ENCODE data around the gene PIK3C2G.

The PIK3C2G gene

GRCh38 chr12:18382236-18382885, 121.0 kb downstream of the PIK3C2G start:
- H3K27me3 ChIP-seq (replicated peaks in 2 of 5; ENCODE audit: control insufficient read depth in 4 of 5, insufficient read depth in 5 of 5, low read length in 4 of 5) = no peaks in the 10 kb centered on the region
- H3K4me1 ChIP-seq (ENCODE audit: control extremely low read depth in 1 of 4, control insufficient read depth in 4 of 4, insufficient read depth in 4 of 4, low read length in 3 of 4) = no peaks in the 10 kb centered on the region
- WGBS (ENCODE audit: insufficient coverage) = 100% methylated on average over 2 of the region's 4 CpGs
- no peak overlapping the region for H3K27ac ChIP-seq (ENCODE audit: insufficient read depth in 1 of 2, low read depth in 1 of 2, low read length in 2 of 2, poor library complexity in 1 of 2, severe bottlenecking in 2 of 2)
- no peak for DNase-seq
- H3K9me3 ChIP-seq (ENCODE audit: control extremely low read depth in 1 of 5, control insufficient read depth in 4 of 5, insufficient read depth in 2 of 5, low read depth in 1 of 5, low read length in 4 of 5) = no peaks in the 10 kb centered on the region
- CTCF ChIA-PET = no interaction called here
- no peaks in the 10 kb centered on the region for H3K36me3 ChIP-seq (ENCODE audit: control insufficient read depth in 4 of 4, insufficient read depth in 4 of 4, low read length in 3 of 4)
- H3K4me3 ChIP-seq (ENCODE audit: control insufficient read depth in 1 of 7, extremely low read depth in 1 of 7, insufficient read depth in 4 of 7, low read depth in 2 of 7, low read length in 6 of 7) = no peak overlapping the region
- POLR2A ChIA-PET = no interaction called here

- POLR2A ChIA-PET = no interaction called here
- 92% methylated on average over 3 of the region's 4 CpGs for WGBS (ENCODE audit: insufficient coverage)
- Histone ChIP-seq H3K36me3 (ENCODE audit: control insufficient read depth in 4 of 4, insufficient read depth in 4 of 4, low read length in 3 of 4) (no peaks in the 10 kb centered on the region), H3K27me3 (replicated peaks in 2 of 5; ENCODE audit: control insufficient read depth in 4 of 5, insufficient read depth in 5 of 5, low read length in 4 of 5) (no peaks in the 10 kb centered on the region), H3K9me3 (ENCODE audit: control extremely low read depth in 1 of 5, control insufficient read depth in 4 of 5, insufficient read depth in 2 of 5, low read depth in 1 of 5, low read length in 4 of 5) (no peaks in the 10 kb centered on the region), H3K27ac (ENCODE audit: insufficient read depth in 1 of 2, low read depth in 1 of 2, low read length in 2 of 2, poor library complexity in 1 of 2, severe bottlenecking in 2 of 2) (no peak overlapping the region), H3K4me3 (ENCODE audit: control insufficient read depth in 1 of 7, extremely low read depth in 1 of 7, insufficient read depth in 4 of 7, low read depth in 2 of 7, low read length in 6 of 7) (no peak overlapping the region), H3K4me1 (ENCODE audit: control extremely low read depth in 1 of 4, control insufficient read depth in 4 of 4, insufficient read depth in 4 of 4, low read length in 3 of 4) (no peaks in the 10 kb centered on the region)
- CTCF ChIA-PET = no interaction called here
- no peak for DNase-seq
Observed at GRCh38 chr12:18383203-18383602, 121.9 kb downstream of the PIK3C2G start.

- Histone ChIP-seq H3K9me3 (ENCODE audit: control extremely low read depth in 1 of 5, control insufficient read depth in 4 of 5, insufficient read depth in 2 of 5, low read depth in 1 of 5, low read length in 4 of 5) (no peaks in the 10 kb centered on the region), H3K27ac (ENCODE audit: insufficient read depth in 1 of 2, low read depth in 1 of 2, low read length in 2 of 2, poor library complexity in 1 of 2, severe bottlenecking in 2 of 2) (no peak overlapping the region), H3K36me3 (ENCODE audit: control insufficient read depth in 4 of 4, insufficient read depth in 4 of 4, low read length in 3 of 4) (no peaks in the 10 kb centered on the region), H3K4me3 (ENCODE audit: control insufficient read depth in 1 of 7, extremely low read depth in 1 of 7, insufficient read depth in 4 of 7, low read depth in 2 of 7, low read length in 6 of 7) (no peak overlapping the region), H3K27me3 (replicated peaks in 2 of 5; ENCODE audit: control insufficient read depth in 4 of 5, insufficient read depth in 5 of 5, low read length in 4 of 5) (no peaks in the 10 kb centered on the region), H3K4me1 (ENCODE audit: control extremely low read depth in 1 of 4, control insufficient read depth in 4 of 4, insufficient read depth in 4 of 4, low read length in 3 of 4) (no peaks in the 10 kb centered on the region)
- ChIA-PET POLR2A (no interaction called here), CTCF (no interaction called here)
- DNase-seq = no peak
- WGBS (ENCODE audit: insufficient coverage) = 88% methylated on average over 3 of the region's 6 CpGs
Observed at GRCh38 chr12:18387706-18388105, 126.4 kb downstream of the PIK3C2G start.

- no CpG with 5 or more reads among the region's 4 CpGs for WGBS (ENCODE audit: insufficient coverage)
- Histone ChIP-seq H3K4me1 (ENCODE audit: control extremely low read depth in 1 of 4, control insufficient read depth in 4 of 4, insufficient read depth in 4 of 4, low read length in 3 of 4) (no peaks in the 10 kb centered on the region), H3K27me3 (replicated peaks in 2 of 5; ENCODE audit: control insufficient read depth in 4 of 5, insufficient read depth in 5 of 5, low read length in 4 of 5) (no peaks in the 10 kb centered on the region), H3K4me3 (ENCODE audit: control insufficient read depth in 1 of 7, extremely low read depth in 1 of 7, insufficient read depth in 4 of 7, low read depth in 2 of 7, low read length in 6 of 7) (no peak overlapping the region), H3K36me3 (ENCODE audit: control insufficient read depth in 4 of 4, insufficient read depth in 4 of 4, low read length in 3 of 4) (no peaks in the 10 kb centered on the region), H3K9me3 (ENCODE audit: control extremely low read depth in 1 of 5, control insufficient read depth in 4 of 5, insufficient read depth in 2 of 5, low read depth in 1 of 5, low read length in 4 of 5) (no peaks in the 10 kb centered on the region), H3K27ac (ENCODE audit: insufficient read depth in 1 of 2, low read depth in 1 of 2, low read length in 2 of 2, poor library complexity in 1 of 2, severe bottlenecking in 2 of 2) (no peak overlapping the region)
- CTCF ChIA-PET = no interaction called here
- DNase-seq = no peak
- POLR2A ChIA-PET = no interaction called here
Observed at GRCh38 chr12:18389820-18390219, 128.5 kb downstream of the PIK3C2G start.

- H3K27me3 ChIP-seq (replicated peaks in 2 of 5; ENCODE audit: control insufficient read depth in 4 of 5, insufficient read depth in 5 of 5, low read length in 4 of 5) = no peaks in the 10 kb centered on the region
- H3K9me3 ChIP-seq (ENCODE audit: control extremely low read depth in 1 of 5, control insufficient read depth in 4 of 5, insufficient read depth in 2 of 5, low read depth in 1 of 5, low read length in 4 of 5) = no peaks in the 10 kb centered on the region
- H3K36me3 ChIP-seq (ENCODE audit: control insufficient read depth in 4 of 4, insufficient read depth in 4 of 4, low read length in 3 of 4) = no peaks in the 10 kb centered on the region
- ChIA-PET POLR2A (no interaction called here), CTCF (no interaction called here)
- WGBS (ENCODE audit: insufficient coverage) = no CpG with 5 or more reads among the region's 2 CpGs
- no peaks in the 10 kb centered on the region for H3K4me1 ChIP-seq (ENCODE audit: control extremely low read depth in 1 of 4, control insufficient read depth in 4 of 4, insufficient read depth in 4 of 4, low read length in 3 of 4)
- H3K4me3 ChIP-seq (ENCODE audit: control insufficient read depth in 1 of 7, extremely low read depth in 1 of 7, insufficient read depth in 4 of 7, low read depth in 2 of 7, low read length in 6 of 7) = no peak overlapping the region
- no peak overlapping the region for H3K27ac ChIP-seq (ENCODE audit: insufficient read depth in 1 of 2, low read depth in 1 of 2, low read length in 2 of 2, poor library complexity in 1 of 2, severe bottlenecking in 2 of 2)
- DNase-seq = no peak
Observed at GRCh38 chr12:18391151-18391550, 129.8 kb downstream of the PIK3C2G start.

- Histone ChIP-seq H3K4me1 (ENCODE audit: control extremely low read depth in 1 of 4, control insufficient read depth in 4 of 4, insufficient read depth in 4 of 4, low read length in 3 of 4) (no peaks in the 10 kb centered on the region), H3K27ac (ENCODE audit: insufficient read depth in 1 of 2, low read depth in 1 of 2, low read length in 2 of 2, poor library complexity in 1 of 2, severe bottlenecking in 2 of 2) (no peak overlapping the region), H3K9me3 (ENCODE audit: control extremely low read depth in 1 of 5, control insufficient read depth in 4 of 5, insufficient read depth in 2 of 5, low read depth in 1 of 5, low read length in 4 of 5) (no peaks in the 10 kb centered on the region), H3K27me3 (replicated peaks in 2 of 5; ENCODE audit: control insufficient read depth in 4 of 5, insufficient read depth in 5 of 5, low read length in 4 of 5) (no peaks in the 10 kb centered on the region), H3K36me3 (ENCODE audit: control insufficient read depth in 4 of 4, insufficient read depth in 4 of 4, low read length in 3 of 4) (no peaks in the 10 kb centered on the region), H3K4me3 (ENCODE audit: control insufficient read depth in 1 of 7, extremely low read depth in 1 of 7, insufficient read depth in 4 of 7, low read depth in 2 of 7, low read length in 6 of 7) (no peak overlapping the region)
- ChIA-PET POLR2A (no interaction called here), CTCF (no interaction called here)
- WGBS (ENCODE audit: insufficient coverage) = no CpG with 5 or more reads among the region's 1 CpG
- no peak for DNase-seq
Observed at GRCh38 chr12:18394742-18395141, 133.4 kb downstream of the PIK3C2G start.

GRCh38 chr12:18400186-18400585, 138.9 kb downstream of the PIK3C2G start:
- WGBS (ENCODE audit: insufficient coverage) = no CpG with 5 or more reads among the region's 1 CpG
- Histone ChIP-seq H3K4me1 (ENCODE audit: control extremely low read depth in 1 of 4, control insufficient read depth in 4 of 4, insufficient read depth in 4 of 4, low read length in 3 of 4) (no peaks in the 10 kb centered on the region), H3K9me3 (ENCODE audit: control extremely low read depth in 1 of 5, control insufficient read depth in 4 of 5, insufficient read depth in 2 of 5, low read depth in 1 of 5, low read length in 4 of 5) (no peaks in the 10 kb centered on the region), H3K27me3 (replicated peaks in 2 of 5; ENCODE audit: control insufficient read depth in 4 of 5, insufficient read depth in 5 of 5, low read length in 4 of 5) (no peaks in the 10 kb centered on the region), H3K36me3 (ENCODE audit: control insufficient read depth in 4 of 4, insufficient read depth in 4 of 4, low read length in 3 of 4) (no peaks in the 10 kb centered on the region), H3K4me3 (ENCODE audit: control insufficient read depth in 1 of 7, extremely low read depth in 1 of 7, insufficient read depth in 4 of 7, low read depth in 2 of 7, low read length in 6 of 7) (no peak overlapping the region), H3K27ac (ENCODE audit: insufficient read depth in 1 of 2, low read depth in 1 of 2, low read length in 2 of 2, poor library complexity in 1 of 2, severe bottlenecking in 2 of 2) (no peak overlapping the region)
- CTCF ChIA-PET = no interaction called here
- no peak for DNase-seq
- POLR2A ChIA-PET = no interaction called here

All from common myeloid progenitor, CD34-positive (primary cell).